Endothelial cell of umbilical vein (primary cell): ENCODE data around the gene AGXT.

ENCODE experiments used
- EZH2 ChIP-seq: IDR thresholded peaks from 2 replicates; pipeline ENCODE4 v1.6.1; 2012; ENCODE audit warnings: borderline replicate concordance, low read depth, mild to moderate bottlenecking, moderate library complexity, low read length, inconsistent platforms; ENCODE audit not compliant: severe bottlenecking
- GATA2 ChIP-seq: IDR thresholded peaks from 2 replicates; pipeline ENCODE4 v1.7.0; 2011; ENCODE audit warnings: low read depth, mild to moderate bottlenecking, moderate library complexity, mixed read lengths, low read length; ENCODE audit not compliant: insufficient read length, insufficient read depth
- JUN ChIP-seq: IDR thresholded peaks from 2 replicates; pipeline ENCODE4 v1.6.1; 2011; ENCODE audit warnings: borderline replicate concordance, low read depth; ENCODE audit not compliant: insufficient read length, insufficient read depth
- MYC ChIP-seq: IDR thresholded peaks from one replicate; pipeline ENCODE4 v1.6.1; 2011; ENCODE audit warnings: mild to moderate bottlenecking, low read depth, low read length
- POLR2A ChIP-seq: IDR thresholded peaks from 2 replicates; pipeline ENCODE4 v1.6.1; 2012; ENCODE audit warnings: low read depth, mild to moderate bottlenecking, control low read depth, low read length
- POLR2AphosphoS5 ChIP-seq: IDR thresholded peaks from 2 replicates; pipeline ENCODE4 v1.6.1; 2012; ENCODE audit warnings: low read depth, mild to moderate bottlenecking, control low read depth, low read length, moderate library complexity; ENCODE audit not compliant: insufficient read depth
- TF ChIP-seq, protein P1 (sequence below), 2 donors: IDR thresholded peaks; 1 replicate in 1 of 2; 2 replicates in 1 of 2; pipeline ENCODE4 v1.5.1; 2011; ENCODE audit warnings: low read length in 2 of 2, mild to moderate bottlenecking in 2 of 2, moderate library complexity in 2 of 2, control low read depth in 1 of 2, inconsistent platforms in 1 of 2, low read depth in 1 of 2; ENCODE audit not compliant: insufficient read depth in 1 of 2; ENCODE audit errors: extremely low read depth in 1 of 2

GRCh38 chr2:240850026-240850425 is 18.6 kb upstream of the AGXT start:
- TF ChIP-seq POLR2A, result no peak
- TF ChIP-seq, protein P1, sequence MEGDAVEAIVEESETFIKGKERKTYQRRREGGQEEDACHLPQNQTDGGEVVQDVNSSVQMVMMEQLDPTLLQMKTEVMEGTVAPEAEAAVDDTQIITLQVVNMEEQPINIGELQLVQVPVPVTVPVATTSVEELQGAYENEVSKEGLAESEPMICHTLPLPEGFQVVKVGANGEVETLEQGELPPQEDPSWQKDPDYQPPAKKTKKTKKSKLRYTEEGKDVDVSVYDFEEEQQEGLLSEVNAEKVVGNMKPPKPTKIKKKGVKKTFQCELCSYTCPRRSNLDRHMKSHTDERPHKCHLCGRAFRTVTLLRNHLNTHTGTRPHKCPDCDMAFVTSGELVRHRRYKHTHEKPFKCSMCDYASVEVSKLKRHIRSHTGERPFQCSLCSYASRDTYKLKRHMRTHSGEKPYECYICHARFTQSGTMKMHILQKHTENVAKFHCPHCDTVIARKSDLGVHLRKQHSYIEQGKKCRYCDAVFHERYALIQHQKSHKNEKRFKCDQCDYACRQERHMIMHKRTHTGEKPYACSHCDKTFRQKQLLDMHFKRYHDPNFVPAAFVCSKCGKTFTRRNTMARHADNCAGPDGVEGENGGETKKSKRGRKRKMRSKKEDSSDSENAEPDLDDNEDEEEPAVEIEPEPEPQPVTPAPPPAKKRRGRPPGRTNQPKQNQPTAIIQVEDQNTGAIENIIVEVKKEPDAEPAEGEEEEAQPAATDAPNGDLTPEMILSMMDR (IDR thresholded peaks at IDR 0.05; ENCODE audit: extremely low read depth in 1 of 2, insufficient read depth in 1 of 2, low read depth in 1 of 2, low read length in 2 of 2), result no peak
- TF ChIP-seq GATA2, result no peak
- TF ChIP-seq MYC, result no peak
- TF ChIP-seq POLR2AphosphoS5, result no peak
- TF ChIP-seq JUN, result no peak
- TF ChIP-seq EZH2, result no peak
